IPS-20b (cell line): Measurements from ENCODE around the gene AKT3.
"Not testable (repeated sequence)": the region's sequence is repeated elsewhere in the genome, so short reads cannot be mapped to it uniquely, and the experiment has no call there.

Source experiments
- H3K27ac ChIP-seq: one replicate; pipeline ENCODE4 v1.5.1; 2013; ENCODE audit warnings: low read length
- H3K27me3 ChIP-seq: 2 replicates; pipeline ENCODE4 v1.6.1; 2013; ENCODE audit warnings: mild to moderate bottlenecking, low read length, inconsistent platforms; ENCODE audit not compliant: insufficient read depth
- H3K36me3 ChIP-seq: 2 replicates; pipeline ENCODE4 v1.6.1; 2013; ENCODE audit warnings: low read depth, mild to moderate bottlenecking, inconsistent platforms, low read length, moderate library complexity; ENCODE audit not compliant: insufficient read depth
- H3K4me1 ChIP-seq: 2 replicates; pipeline ENCODE4 v1.6.1; 2013; ENCODE audit warnings: mild to moderate bottlenecking, control low read depth, inconsistent platforms, low read length, moderate library complexity; ENCODE audit not compliant: insufficient read depth
- H3K4me3 ChIP-seq: 2 replicates; pipeline ENCODE4 v1.5.1; 2013; ENCODE audit warnings: mild to moderate bottlenecking, low read length, inconsistent platforms
- H3K9ac ChIP-seq: 2 replicates; pipeline ENCODE4 v1.6.1; 2013; ENCODE audit warnings: low read depth, mild to moderate bottlenecking, inconsistent platforms, low read length, moderate library complexity
- H3K9me3 ChIP-seq: 2 replicates; pipeline ENCODE4 v1.6.1; 2013; ENCODE audit warnings: mild to moderate bottlenecking, low read depth, low read length, inconsistent platforms; ENCODE audit not compliant: insufficient read depth

Gene AKT3

GRCh38 chr1:243841507-243841906, 8.5 kb downstream of the AKT3 start:
- H3K36me3 ChIP-seq, result no peaks in the 10 kb centered on the region
- no peak overlapping the region for H3K27ac ChIP-seq
- no peaks in the 10 kb centered on the region for H3K9me3 ChIP-seq
- no peaks in the 10 kb centered on the region for H3K4me1 ChIP-seq
- no peak overlapping the region for H3K9ac ChIP-seq
- H3K27me3 ChIP-seq, result no peaks in the 10 kb centered on the region
- no peak overlapping the region for H3K4me3 ChIP-seq

- Histone ChIP-seq H3K9ac (no peak overlapping the region), H3K9me3 (peaks cover 4% of the 10 kb centered on the region)
Measured at GRCh38 chr1:243837907-243838535, 12.0 kb downstream of the AKT3 start.

GRCh38 chr1:243834130-243834529, 15.9 kb downstream of the AKT3 start:
- Histone ChIP-seq H3K4me1 (no peaks in the 10 kb centered on the region), H3K9ac (no peak overlapping the region), H3K27me3 (no peaks in the 10 kb centered on the region), H3K36me3 (0 out of 2 replicates have a peak, but pooled peaks cover 4% of the 10 kb centered on the region), H3K9me3 (peaks cover 4% of the 10 kb centered on the region), H3K27ac (no peak overlapping the region), H3K4me3 (no peak overlapping the region)

More at GRCh38 chr1:243837907-243838535, 12.0 kb downstream of the AKT3 start:
- Histone ChIP-seq H3K27ac (no peak overlapping the region), H3K4me1 (no peaks in the 10 kb centered on the region), H3K36me3 (0 out of 2 replicates have a peak, but pooled peaks cover 4% of the 10 kb centered on the region), H3K4me3 (no peak overlapping the region), H3K27me3 (no peaks in the 10 kb centered on the region)

GRCh38 chr1:243831463-243831862, 18.6 kb downstream of the AKT3 start:
- H3K27ac ChIP-seq, result no peak overlapping the region
- 0 out of 2 replicates have a peak, but pooled peaks cover 4% of the 10 kb centered on the region for H3K36me3 ChIP-seq
- no peaks in the 10 kb centered on the region for H3K4me1 ChIP-seq
- H3K4me3 ChIP-seq, result no peak overlapping the region
- no peak overlapping the region for H3K9ac ChIP-seq
- no peaks in the 10 kb centered on the region for H3K27me3 ChIP-seq
- peaks cover 4% of the 10 kb centered on the region for H3K9me3 ChIP-seq

- H3K9ac ChIP-seq, result no peak overlapping the region
- H3K27ac ChIP-seq, result no peak overlapping the region
- H3K4me3 ChIP-seq, result no peak overlapping the region
- H3K27me3 ChIP-seq, result no peaks in the 10 kb centered on the region
- no peaks in the 10 kb centered on the region for H3K4me1 ChIP-seq
- H3K9me3 ChIP-seq, result no peaks in the 10 kb centered on the region; the same call in 1 of the 2 replicates
- no peaks in the 10 kb centered on the region for H3K36me3 ChIP-seq
Measured at GRCh38 chr1:243827206-243827605, 22.8 kb downstream of the AKT3 start.

- H3K4me1 ChIP-seq, H3K27me3 ChIP-seq, H3K9ac ChIP-seq, H3K27ac ChIP-seq, H3K4me3 ChIP-seq, H3K36me3 ChIP-seq: not testable (repeated sequence)
- peaks cover 12% of the 10 kb centered on the region for H3K9me3 ChIP-seq
Measured at GRCh38 chr1:243824907-243825306, 25.1 kb downstream of the AKT3 start.

- H3K9ac ChIP-seq, result no peak overlapping the region
- H3K4me3 ChIP-seq, result no peak overlapping the region
- no peaks in the 10 kb centered on the region for H3K27me3 ChIP-seq
- H3K27ac ChIP-seq, result no peak overlapping the region
- H3K36me3 ChIP-seq, result no peaks in the 10 kb centered on the region
- no peaks in the 10 kb centered on the region for H3K4me1 ChIP-seq
- peaks cover 12% of the 10 kb centered on the region for H3K9me3 ChIP-seq
Measured at GRCh38 chr1:243821177-243821680, 28.8 kb downstream of the AKT3 start.

GRCh38 chr1:243819438-243819839, 30.6 kb downstream of the AKT3 start:
- Histone ChIP-seq H3K4me3 (no peak overlapping the region), H3K9me3 (peaks cover 15% of the 10 kb centered on the region), H3K27ac (no peak overlapping the region), H3K4me1 (no peaks in the 10 kb centered on the region), H3K36me3 (no peaks in the 10 kb centered on the region), H3K9ac (no peak overlapping the region), H3K27me3 (no peaks in the 10 kb centered on the region)

GRCh38 chr1:243818978-243819377, 31.1 kb downstream of the AKT3 start:
- H3K27ac ChIP-seq, result no peak overlapping the region
- H3K4me3 ChIP-seq, result no peak overlapping the region
- H3K27me3 ChIP-seq, result no peaks in the 10 kb centered on the region
- H3K36me3 ChIP-seq, result no peaks in the 10 kb centered on the region
- H3K4me1 ChIP-seq, result no peaks in the 10 kb centered on the region
- no peak overlapping the region for H3K9ac ChIP-seq
- H3K9me3 ChIP-seq, result peaks cover 16% of the 10 kb centered on the region

- H3K4me3 ChIP-seq, result no peak overlapping the region
- H3K36me3 ChIP-seq, result no peaks in the 10 kb centered on the region
- H3K9me3 ChIP-seq, result peaks cover 4% of the 10 kb centered on the region; the same call in 1 of the 2 replicates
- H3K9ac ChIP-seq, result no peak overlapping the region
- no peaks in the 10 kb centered on the region for H3K4me1 ChIP-seq
- H3K27me3 ChIP-seq, result no peaks in the 10 kb centered on the region
- H3K27ac ChIP-seq, result no peak overlapping the region
Measured at GRCh38 chr1:243814718-243815117, 35.3 kb downstream of the AKT3 start.

GRCh38 chr1:243807346-243807745, 42.7 kb downstream of the AKT3 start:
- H3K9me3 ChIP-seq, result peaks cover 14% of the 10 kb centered on the region
- H3K27me3 ChIP-seq, H3K4me3 ChIP-seq, H3K4me1 ChIP-seq, H3K27ac ChIP-seq, H3K9ac ChIP-seq, H3K36me3 ChIP-seq: not testable (repeated sequence)

- Histone ChIP-seq H3K27me3 (no peaks in the 10 kb centered on the region), H3K4me1 (no peaks in the 10 kb centered on the region), H3K4me3 (no peak overlapping the region), H3K27ac (no peak overlapping the region), H3K9ac (no peak overlapping the region), H3K36me3 (no peaks in the 10 kb centered on the region), H3K9me3 (peaks cover 14% of the 10 kb centered on the region)
Measured at GRCh38 chr1:243806310-243806709, 43.7 kb downstream of the AKT3 start.
